Effector CD4-positive, alpha-beta T cell (primary cell): ENCODE data around the gene IFNGR2.
"Not testable (repeated sequence)": the region's sequence is repeated elsewhere in the genome, so short reads cannot be mapped to it uniquely, and the experiment has no call there.

Experiments
- DNase-seq: peaks from one replicate; pipeline ENCODE4 v3.0.0-alpha.2; 2020
- total RNA-seq: gene quantifications from one replicate; lab custom pipeline; 2026; lab: John Stamatoyannopoulos, UW

The IFNGR2 gene
- 18.9 reads per million, percentile 45 among the genes with 10 or more reads in this experiment for total RNA-seq

- peak; percentile 28 for DNase-seq
These were observed at the start of gene IFNGR2 for GRCh38 chr21:33403128-33403785. Gene IFNGR2, plus strand, starts transcription at chr21:33403413. Its CDS starts 131 bp downstream, at chr21:33403544.

DNA sequence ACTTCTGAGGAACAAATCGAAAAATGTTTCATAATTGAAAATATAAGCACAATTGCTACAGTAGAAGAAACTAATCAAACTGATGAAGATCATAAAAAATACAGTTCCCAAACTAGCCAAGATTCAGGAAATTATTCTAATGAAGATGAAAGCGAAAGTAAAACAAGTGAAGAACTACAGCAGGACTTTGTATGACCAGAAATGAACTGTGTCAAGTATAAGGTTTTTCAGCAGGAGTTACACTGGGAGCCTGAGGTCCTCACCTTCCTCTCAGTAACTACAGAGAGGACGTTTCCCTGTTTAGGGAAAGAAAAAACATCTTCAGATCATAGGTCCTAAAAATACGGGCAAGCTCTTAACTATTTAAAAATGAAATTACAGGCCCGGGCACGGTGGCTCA, 47.9 kb upstream of the IFNGR2 start:
- DNase-seq, result no peak

DNA sequence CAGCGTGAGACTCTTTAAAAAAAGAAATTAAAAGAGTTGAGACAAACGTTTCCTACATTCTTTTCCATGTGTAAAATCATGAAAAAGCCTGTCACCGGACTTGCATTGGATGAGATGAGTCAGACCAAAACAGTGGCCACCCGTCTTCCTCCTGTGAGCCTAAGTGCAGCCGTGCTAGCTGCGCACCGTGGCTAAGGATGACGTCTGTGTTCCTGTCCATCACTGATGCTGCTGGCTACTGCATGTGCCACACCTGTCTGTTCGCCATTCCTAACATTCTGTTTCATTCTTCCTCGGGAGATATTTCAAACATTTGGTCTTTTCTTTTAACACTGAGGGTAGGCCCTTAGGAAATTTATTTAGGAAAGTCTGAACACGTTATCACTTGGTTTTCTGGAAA, 47.2 kb upstream of the IFNGR2 start:
- no peak for DNase-seq

DNA sequence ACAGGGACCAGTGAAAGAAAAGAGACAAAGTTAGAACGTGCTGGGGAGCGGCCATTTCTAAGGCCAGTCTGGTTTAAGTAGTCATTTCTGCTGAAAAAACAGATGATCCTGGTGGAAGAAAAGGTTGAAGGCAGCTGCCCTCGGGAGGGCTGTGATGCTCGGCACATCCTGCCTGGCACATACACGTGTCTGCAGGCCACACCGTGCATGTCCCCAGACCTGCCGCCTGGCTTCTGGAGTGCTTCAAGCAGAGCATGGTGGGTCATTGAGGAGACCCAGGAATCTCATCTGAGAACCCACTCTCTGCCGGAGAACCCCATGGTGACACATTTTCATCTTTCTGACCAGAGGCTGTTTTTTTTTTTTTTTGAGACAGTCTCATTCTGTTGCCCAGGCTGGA, 46.0 kb upstream of the IFNGR2 start:
- no peak for DNase-seq

DNA sequence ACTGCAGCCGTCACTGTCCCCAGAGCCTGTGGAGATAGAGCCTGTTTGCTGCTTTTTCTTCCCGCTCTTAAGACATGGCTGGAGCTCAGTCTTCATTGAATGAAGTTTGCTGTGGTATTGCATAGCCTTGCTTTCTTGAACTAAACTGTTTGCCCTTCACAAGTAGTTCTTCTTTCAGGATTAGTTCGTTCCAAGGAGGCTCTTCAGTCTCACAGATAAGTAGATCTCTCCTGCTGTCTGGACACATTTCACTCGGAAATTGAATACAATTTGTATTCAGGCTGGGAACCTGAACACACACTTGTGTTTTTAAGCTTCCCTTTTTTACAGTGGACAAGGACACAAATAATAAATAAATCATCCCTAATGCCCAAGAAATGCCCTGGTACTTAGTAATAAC, 43.8 kb upstream of the IFNGR2 start:
- DNase-seq, result no peak

DNA sequence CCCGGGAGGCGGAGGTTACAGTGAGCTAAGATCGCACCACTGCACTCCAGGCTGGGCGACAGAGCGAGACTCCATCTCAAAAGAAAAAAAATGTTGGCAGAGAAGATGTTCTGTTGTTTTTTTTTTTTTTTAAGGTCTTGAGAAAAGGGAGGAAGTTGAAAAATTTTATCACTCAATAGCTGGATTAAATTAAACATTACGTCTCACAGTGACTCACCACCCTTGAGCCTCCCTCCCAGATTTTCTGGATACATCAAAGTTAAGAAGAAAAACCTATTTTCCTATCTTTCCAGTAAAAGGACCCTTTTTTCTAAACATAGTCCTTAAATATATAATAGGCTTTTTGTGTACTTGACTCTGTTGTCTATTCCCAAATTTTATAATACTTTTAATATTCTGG, 42.9 kb upstream of the IFNGR2 start:
- no peak for DNase-seq

- DNase-seq, result peak; percentile 81
These were observed 42.2 kb upstream of the IFNGR2 start for GRCh38 chr21:33360881-33361602.

- DNase-seq, result peak; percentile 64
These were observed 41.1 kb upstream of the IFNGR2 start for GRCh38 chr21:33362044-33362555.

GRCh38 chr21:33363911-33364609, 39.2 kb upstream of the IFNGR2 start:
- not testable (repeated sequence) for DNase-seq

GRCh38 chr21:33364830-33365229, 38.4 kb upstream of the IFNGR2 start:
- no peak for DNase-seq

- no peak for DNase-seq
These were observed 35.8 kb upstream of the IFNGR2 start for GRCh38 chr21:33367309-33367973.

DNA sequence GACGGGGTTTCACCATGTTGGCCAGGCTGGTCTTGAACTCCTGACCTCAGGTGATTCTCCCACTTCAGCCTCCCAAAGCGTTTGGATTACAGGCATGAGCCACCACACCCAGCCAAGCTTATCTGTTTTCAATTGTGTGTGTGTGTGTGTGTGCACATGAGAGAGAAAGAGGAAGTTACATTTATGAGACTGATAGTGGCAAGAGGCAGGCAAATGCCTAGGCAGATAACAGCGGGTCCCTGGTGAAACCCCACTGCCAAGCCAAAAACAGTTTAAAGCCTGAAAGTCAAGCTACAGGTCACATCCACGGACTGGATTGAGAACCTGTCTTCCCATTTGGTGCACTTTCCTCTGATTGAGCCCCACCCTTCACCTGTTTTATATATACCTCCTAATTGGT, 35.1 kb upstream of the IFNGR2 start:
- DNase-seq, result no peak

GRCh38 chr21:33368576-33368975, 34.6 kb upstream of the IFNGR2 start:
- DNase-seq, result no peak

DNA sequence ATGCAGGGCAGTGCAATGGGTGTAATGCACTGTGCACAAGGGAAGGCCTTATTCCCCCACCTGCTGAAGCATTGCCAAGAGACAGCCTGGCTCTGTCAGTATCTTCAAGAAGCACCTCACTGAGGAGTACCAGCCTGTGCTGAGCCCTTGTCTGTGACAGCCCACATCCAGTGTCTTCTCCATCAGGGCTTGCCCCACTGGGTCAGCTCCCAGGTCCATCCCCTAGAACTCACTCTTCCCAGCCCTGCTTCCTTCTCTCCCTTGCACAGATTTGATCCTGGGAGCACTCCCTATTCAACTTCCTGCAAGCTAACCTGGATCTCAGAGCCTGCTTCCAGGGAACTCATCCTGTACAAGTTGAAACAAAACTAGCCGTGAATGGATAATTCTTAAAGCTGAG, 33.6 kb upstream of the IFNGR2 start:
- no peak for DNase-seq

DNA sequence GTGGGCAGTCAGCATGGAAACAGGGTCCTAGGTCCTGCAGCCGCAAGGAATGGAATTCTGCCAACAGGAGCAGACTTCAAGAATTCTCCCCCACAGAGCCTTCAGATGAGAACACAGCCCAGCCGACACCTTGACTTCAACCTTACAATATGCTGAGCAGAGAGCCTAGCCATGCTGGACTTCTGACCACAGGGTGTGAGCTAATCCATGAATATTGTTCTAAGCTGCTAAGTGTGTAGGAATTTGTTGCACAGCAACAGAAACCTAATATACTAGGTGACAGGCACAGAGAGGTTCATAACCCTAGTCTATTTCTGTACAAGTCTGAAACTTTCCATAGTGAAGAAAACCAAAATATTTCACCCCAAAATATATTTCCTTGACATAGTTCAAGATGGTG, 32.9 kb upstream of the IFNGR2 start:
- DNase-seq, result no peak

GRCh38 chr21:33371366-33371765, 31.8 kb upstream of the IFNGR2 start:
- no peak for DNase-seq

DNA sequence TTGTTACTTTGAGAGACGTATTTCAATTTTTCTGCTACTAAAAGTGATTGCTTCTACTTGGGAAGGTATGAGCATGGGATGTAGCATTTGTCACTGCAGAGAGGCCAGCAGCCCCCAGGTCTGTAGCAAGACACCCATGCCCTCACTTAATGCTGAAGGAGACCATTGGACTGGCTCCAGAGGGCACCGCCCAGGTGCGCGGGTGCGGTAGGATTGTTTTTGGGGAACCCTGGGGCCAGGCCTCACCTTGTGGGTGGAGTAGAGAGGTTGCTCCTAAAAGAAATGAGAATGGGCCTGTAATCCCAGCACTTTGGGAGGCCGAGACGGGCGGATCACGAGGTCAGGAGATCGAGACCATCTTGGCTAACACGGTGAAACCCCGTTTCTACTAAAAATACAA, 30.6 kb upstream of the IFNGR2 start:
- no peak for DNase-seq

DNA sequence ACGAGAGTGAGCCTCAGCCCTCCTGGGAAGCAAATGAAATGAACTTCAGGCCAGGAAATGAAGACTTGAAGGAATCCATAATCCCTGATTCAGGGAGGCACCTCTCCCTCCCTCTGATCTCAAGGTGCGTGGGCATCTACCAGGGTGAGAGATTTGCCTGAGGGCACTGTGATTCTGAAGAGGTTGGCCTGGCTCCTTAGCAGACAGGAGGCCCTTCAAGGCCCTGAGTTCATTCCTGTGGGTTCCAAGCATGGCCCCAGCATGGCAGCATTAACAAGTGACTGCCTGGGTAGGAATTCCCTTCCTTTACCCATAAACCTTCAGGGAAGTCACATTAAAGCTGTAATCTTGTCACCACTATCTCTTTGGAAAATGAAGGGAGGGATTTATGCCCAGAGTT, 29.8 kb upstream of the IFNGR2 start:
- no peak for DNase-seq

DNA sequence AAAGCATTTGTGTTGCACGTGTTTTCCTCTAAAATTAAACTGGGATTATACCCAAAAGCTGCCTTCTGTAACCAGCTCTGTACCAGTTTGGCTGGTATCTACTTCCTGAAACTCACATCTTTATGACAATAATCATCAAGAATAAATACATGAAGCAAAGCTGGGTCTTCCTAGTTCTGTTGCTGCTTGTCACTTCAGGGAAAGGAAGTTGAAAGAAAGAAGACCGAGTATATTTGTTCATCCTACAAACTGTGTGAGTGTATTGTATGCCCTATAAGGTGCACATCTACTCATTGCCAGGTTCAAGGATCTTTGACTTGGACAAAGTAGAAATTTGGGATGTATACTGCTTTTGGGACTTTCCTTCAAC, 29.1 kb upstream of the IFNGR2 start:
- DNase-seq, result no peak

DNA sequence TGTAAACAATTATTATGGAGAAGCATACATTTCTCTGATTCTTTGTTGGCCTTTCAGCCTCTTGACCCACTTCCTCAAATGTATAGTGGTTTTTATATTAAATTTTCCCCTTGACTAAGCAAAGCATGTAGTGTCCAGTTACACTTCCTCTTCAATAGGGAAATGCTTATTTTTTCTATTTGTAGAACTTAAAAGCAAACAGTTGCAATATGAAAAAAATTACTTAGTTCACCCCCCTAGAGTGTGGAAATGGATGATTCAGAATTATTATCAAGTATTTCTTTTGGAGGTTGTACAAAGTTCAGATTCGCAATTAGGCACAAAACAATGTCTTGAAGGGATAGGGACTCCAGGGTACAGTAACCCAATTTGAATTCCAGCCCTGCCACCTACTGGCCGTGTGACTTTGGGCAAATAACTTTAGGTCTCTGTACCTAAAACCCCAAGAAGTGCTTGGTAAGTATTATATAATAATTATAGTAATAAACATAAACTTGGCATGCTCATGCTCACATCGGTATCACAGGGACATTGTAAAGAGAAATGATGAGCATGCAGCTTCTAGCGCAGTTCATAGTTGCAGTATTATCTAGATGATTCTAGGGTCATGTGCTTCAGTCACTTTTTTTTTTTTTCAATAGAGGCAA, 28.6 kb upstream of the IFNGR2 start:
- peak; percentile 36 for DNase-seq

- no peak for DNase-seq
These were observed 28.0 kb upstream of the IFNGR2 start for GRCh38 chr21:33375101-33375644.

GRCh38 chr21:33377221-33377920, 25.8 kb upstream of the IFNGR2 start:
- no peak for DNase-seq
